Fibroblast of mammary gland (primary cell): ENCODE results near the gene CD180.
A peak's percentile ranks its signal among the peaks of the same experiment; 100 is the strongest.

Experiments
- DNase-seq: peaks from one replicate; pipeline ENCODE4 v3.0.0-alpha.2; 2010; ENCODE audit warnings: low read depth
- H3K4me3 ChIP-seq: 2 replicates; pipeline ENCODE4 v1.5.1; 2011; ENCODE audit warnings: low read depth, mild to moderate bottlenecking, low read length, moderate library complexity; ENCODE audit not compliant: control insufficient read depth
- TF ChIP-seq, protein P1 (sequence below): conservative IDR thresholded peaks from 2 replicates; pipeline ENCODE4 v1.5.1; 2011; ENCODE audit warnings: low read depth, low read length, inconsistent platforms; ENCODE audit not compliant: control insufficient read depth, insufficient read depth

The CD180 gene

DNA sequence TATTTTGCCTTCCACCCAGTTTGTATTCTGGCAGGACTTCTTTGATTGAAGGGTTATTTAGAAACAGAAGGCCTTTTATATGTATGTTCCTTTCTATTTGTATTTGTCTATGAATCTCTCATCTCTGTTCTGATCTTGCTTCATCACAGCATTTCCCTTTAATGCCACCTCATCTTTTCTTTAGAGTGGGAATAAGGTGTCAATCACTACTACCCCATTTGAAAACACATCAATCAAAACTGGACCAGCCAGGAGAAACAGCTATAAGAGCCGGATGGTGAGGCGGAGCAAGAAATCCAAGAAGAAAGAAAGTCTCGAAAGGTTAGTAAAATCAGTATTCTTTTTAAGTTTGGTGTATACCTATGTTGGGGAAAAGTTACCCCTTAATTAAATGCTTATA is 36.3 kb downstream of the CD180 start:
- no peak overlapping the region for H3K4me3 ChIP-seq
- TF ChIP-seq, protein P1, sequence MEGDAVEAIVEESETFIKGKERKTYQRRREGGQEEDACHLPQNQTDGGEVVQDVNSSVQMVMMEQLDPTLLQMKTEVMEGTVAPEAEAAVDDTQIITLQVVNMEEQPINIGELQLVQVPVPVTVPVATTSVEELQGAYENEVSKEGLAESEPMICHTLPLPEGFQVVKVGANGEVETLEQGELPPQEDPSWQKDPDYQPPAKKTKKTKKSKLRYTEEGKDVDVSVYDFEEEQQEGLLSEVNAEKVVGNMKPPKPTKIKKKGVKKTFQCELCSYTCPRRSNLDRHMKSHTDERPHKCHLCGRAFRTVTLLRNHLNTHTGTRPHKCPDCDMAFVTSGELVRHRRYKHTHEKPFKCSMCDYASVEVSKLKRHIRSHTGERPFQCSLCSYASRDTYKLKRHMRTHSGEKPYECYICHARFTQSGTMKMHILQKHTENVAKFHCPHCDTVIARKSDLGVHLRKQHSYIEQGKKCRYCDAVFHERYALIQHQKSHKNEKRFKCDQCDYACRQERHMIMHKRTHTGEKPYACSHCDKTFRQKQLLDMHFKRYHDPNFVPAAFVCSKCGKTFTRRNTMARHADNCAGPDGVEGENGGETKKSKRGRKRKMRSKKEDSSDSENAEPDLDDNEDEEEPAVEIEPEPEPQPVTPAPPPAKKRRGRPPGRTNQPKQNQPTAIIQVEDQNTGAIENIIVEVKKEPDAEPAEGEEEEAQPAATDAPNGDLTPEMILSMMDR, result no peak
- no peak for DNase-seq

GRCh38 chr5:67156976-67157583 is 39.5 kb downstream of the CD180 start:
- peak; percentile 46 for DNase-seq
- H3K4me3 ChIP-seq, result no peak overlapping the region
- TF ChIP-seq, protein P1, result peak; percentile 74

DNA sequence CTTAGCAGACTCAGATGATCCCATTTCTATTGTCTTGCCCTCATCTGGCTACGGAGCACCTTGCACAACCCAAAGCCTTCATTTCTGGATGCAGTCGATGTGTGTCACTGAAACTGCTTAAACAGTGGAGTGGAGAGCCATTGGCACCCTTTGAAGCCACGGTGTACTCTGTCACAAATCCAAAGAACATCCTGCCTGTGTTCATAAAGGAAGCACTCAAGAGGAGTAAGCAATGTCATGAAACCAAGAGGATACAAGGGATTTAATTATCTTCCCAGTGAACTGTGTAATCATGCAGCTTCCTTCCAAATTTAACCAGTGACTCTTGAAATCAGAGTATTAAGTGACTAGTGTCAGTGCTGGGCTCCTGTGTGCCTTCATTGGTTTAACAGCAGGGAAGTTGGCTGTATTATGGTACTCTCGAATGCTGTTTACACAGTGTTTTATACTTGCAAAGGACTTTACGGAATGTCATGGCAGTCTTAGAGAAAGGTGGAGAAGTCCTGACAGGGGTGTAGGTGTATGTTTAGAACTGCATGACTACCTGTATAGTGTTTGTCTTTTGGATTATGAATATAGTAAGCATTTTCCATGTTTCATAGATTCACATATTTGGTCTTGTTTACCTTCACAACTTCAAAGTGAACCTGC is 41.9 kb downstream of the CD180 start:
- no peak for DNase-seq
- H3K4me3 ChIP-seq, result no peak overlapping the region
- TF ChIP-seq, protein P1, result no peak

DNA sequence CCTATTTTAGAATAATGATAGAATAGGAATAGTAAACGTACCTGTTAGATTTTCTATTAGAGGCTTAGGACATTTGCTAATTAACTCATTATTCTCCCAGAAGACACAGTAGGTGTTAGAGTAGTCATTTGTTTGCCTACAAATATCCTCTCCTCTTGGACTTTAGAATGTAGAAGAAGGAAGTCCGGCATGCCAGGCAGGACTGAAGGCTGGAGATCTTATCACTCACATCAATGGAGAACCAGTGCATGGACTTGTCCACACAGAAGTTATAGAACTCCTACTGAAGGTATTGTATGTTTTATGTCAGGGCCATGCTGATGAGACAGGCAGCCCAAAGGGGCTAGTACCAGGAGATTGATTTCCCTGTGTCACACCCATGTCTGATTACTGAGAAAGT is 43.3 kb downstream of the CD180 start:
- DNase-seq, result no peak
- TF ChIP-seq, protein P1, result no peak
- no peak overlapping the region for H3K4me3 ChIP-seq

DNA sequence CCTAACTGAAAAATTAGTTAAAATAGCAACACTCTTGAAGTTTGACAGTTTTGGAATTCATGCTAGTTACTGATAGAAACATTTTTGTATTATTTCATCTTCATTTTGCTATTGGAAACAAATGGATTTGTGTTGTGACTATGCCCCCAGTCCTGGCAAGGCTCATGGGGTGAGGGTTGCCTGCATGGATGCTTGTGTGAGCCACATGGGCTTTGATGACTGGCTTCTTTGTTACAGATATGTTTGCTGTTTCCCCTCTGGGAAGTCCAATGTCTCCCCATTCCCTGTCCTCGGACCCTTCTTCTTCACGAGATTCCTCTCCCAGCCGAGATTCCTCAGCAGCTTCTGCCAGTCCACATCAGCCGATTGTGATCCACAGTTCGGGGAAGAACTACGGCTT is 44.2 kb downstream of the CD180 start:
- no peak for DNase-seq
- TF ChIP-seq, protein P1, result no peak
- no peak overlapping the region for H3K4me3 ChIP-seq

GRCh38 chr5:67149951-67150523 is 46.6 kb downstream of the CD180 start:
- DNase-seq, result peak; percentile 65
- TF ChIP-seq, protein P1, result peak; percentile 83
- H3K4me3 ChIP-seq, result no peak overlapping the region
